Pons (tissue), 1 donor: ENCODE measurements around the gene OR2J3.
"Not testable (repeated sequence)": the region's sequence is repeated elsewhere in the genome, so short reads cannot be mapped to it uniquely, and the experiment has no call there.

Source experiments
- DNase-seq: peaks from one replicate; pipeline ENCODE4 v3.0.0-alpha.2; 2016; ENCODE audit warnings: low spot score

OR2J3 gene

GRCh38 chr6:29107758-29108157 lies at the start of gene OR2J3:
Gene OR2J3, plus strand, starts transcription at chr6:29108058. Its CDS starts 3,833 bp downstream, at chr6:29111891.
- no peak for DNase-seq

- DNase-seq, result no peak
Measured at GRCh38 chr6:29071831-29072723, 35.8 kb upstream of the OR2J3 start.

GRCh38 chr6:29079203-29079602 lies 28.7 kb upstream of the OR2J3 start:
- no peak for DNase-seq

GRCh38 chr6:29081312-29081711 lies 26.5 kb upstream of the OR2J3 start:
- DNase-seq, result no peak

- no peak for DNase-seq
Measured at GRCh38 chr6:29082457-29082856, 25.4 kb upstream of the OR2J3 start.

- no peak for DNase-seq
Measured at GRCh38 chr6:29087213-29087612, 20.6 kb upstream of the OR2J3 start, which contains the start of gene OR2B3. Gene OR2B3, minus strand, starts transcription at chr6:29087313. Its CDS starts 65 bp downstream, at chr6:29087248.

- no peak for DNase-seq
Measured at GRCh38 chr6:29092957-29093356, 14.9 kb upstream of the OR2J3 start.

- DNase-seq, result no peak
Measured at GRCh38 chr6:29097803-29098202, 10.1 kb upstream of the OR2J3 start.

GRCh38 chr6:29099190-29099589 lies 8.7 kb upstream of the OR2J3 start, which contains the start of gene OR2J1:
Gene OR2J1, plus strand, starts transcription at chr6:29099490. Its CDS starts 1,453 bp downstream, at chr6:29100943.
- no peak for DNase-seq

- no peak for DNase-seq
Measured at GRCh38 chr6:29112135-29112534, 4.3 kb downstream of the OR2J3 start.

- not testable (repeated sequence) for DNase-seq
Measured at GRCh38 chr6:29114964-29115363, 7.1 kb downstream of the OR2J3 start.

GRCh38 chr6:29129326-29130012 lies 21.6 kb downstream of the OR2J3 start:
- DNase-seq, result no peak

- DNase-seq, result no peak
Measured at GRCh38 chr6:29130644-29131043, 22.8 kb downstream of the OR2J3 start.

- DNase-seq, result no peak
Measured at GRCh38 chr6:29131691-29132090, 23.8 kb downstream of the OR2J3 start.

GRCh38 chr6:29137724-29138123 lies 29.9 kb downstream of the OR2J3 start:
- no peak for DNase-seq

- no peak for DNase-seq
Measured at GRCh38 chr6:29141606-29142005, 33.7 kb downstream of the OR2J3 start.

GRCh38 chr6:29142309-29142708 lies 34.5 kb downstream of the OR2J3 start:
- DNase-seq, result no peak

- no peak for DNase-seq
Measured at GRCh38 chr6:29146179-29146578, 38.3 kb downstream of the OR2J3 start.

GRCh38 chr6:29147074-29147473 lies 39.2 kb downstream of the OR2J3 start:
- DNase-seq, result no peak

- not testable (repeated sequence) for DNase-seq
Measured at GRCh38 chr6:29149444-29149843, 41.6 kb downstream of the OR2J3 start.

- DNase-seq, result no peak
Measured at GRCh38 chr6:29153083-29153482, 45.2 kb downstream of the OR2J3 start.

GRCh38 chr6:29155182-29155581 lies 47.3 kb downstream of the OR2J3 start:
- DNase-seq, result not testable (repeated sequence)

- DNase-seq, result not testable (repeated sequence)
Measured at GRCh38 chr6:29159922-29160321, 52.1 kb downstream of the OR2J3 start.
